ENCODE data around the gene DKK3.

Gene DKK3

GRCh38 chr11:12029738-12030363 is 21.4 kb upstream of the DKK3 start:
- DNase-seq, result no peak

- no peak for DNase-seq
Observed at GRCh38 chr11:12029119-12029518, 20.7 kb upstream of the DKK3 start.

GRCh38 chr11:12028303-12028702 is 19.9 kb upstream of the DKK3 start:
- DNase-seq, result no peak

DNA sequence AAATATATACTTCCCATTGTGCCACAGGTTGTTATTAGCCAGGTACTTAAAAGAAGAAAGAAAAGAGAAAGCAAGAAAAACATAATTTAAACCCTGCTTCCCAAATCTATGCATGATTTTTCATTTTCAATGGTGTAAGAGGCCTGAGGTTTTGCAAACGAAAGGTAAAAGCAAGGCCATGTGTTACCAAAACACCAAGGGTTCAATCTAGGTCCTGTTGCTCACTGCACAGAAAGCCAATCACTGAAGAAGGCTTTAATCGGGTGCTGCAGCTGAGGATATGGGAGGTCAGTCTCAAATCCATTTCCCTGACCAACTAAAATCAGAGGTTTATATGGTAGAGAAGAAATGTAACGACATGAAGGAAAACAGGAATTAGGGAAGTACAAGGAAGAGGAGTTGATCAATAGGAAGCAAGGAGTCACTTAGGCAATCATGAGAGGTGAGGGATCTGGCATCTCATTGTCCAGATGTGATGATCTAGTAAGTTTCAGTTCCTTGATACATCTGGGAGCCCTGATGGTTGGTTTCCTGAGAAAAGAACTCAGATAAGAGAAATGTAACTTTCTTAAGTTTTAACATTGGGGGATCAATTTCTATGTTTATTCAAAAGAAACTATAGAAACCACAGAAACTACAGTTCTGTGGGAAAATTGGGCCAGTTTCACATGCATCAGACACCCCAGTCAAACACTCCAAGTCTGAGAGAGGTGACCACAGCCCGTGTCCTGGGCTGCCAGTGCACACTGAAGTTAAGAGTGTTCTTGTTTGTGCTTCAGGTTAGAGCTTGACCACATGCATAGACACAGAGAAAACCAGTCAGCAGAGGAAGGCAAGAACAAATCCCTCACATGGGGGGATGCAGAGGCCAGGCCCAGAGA is 18.1 kb upstream of the DKK3 start:
- DNase-seq, result no peak

DNA sequence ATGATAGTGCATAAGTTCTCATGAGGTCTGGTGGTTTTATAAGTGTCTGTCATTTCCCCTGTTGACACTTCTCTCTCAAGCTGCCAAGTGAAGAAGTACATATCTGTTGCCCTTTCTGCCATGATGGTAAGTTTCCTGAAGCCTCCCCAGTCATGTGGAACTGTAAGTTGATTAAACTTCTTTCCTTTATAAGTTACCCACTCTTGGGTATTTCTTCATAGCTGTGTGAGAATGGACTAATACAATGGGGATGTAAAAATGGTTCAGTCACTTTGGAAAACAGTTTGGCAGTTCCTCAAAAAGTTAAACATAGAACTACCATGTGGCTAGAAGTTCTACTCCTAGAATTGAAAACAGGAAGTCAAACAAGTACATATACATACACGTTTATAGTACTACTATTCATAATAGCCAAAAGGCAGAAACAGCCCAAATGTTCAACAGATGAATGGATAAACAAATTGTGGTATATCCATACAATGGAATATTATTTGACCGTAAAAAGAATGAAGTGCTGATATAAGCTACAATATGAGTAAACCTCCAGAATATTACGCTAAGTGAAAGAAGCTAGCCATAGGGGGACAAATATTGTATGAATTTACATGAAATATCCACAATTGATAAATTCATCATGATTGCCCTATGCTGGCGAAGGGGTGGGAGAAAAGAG is 16.0 kb upstream of the DKK3 start:
- DNase-seq, result no peak

DNA sequence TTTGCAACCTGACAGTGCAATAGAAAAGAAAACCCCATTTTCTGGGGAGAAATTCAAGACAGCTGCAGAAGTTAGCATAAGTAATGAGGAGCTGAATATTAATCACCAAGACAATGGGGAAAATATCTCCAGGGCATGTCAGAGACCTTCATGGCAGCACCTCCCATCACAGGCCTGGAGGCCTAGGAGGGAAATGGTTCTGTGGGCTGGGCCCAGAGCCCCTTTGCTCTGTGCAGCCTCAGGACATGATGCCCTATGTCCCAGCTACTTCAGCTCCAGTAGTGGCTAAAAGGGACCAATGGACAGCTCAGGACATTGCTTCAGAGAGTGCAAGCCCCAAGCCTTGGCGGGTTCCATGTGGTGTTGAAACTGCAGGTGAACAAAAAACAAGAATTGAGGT is 14.6 kb upstream of the DKK3 start:
- DNase-seq, result no peak

DNA sequence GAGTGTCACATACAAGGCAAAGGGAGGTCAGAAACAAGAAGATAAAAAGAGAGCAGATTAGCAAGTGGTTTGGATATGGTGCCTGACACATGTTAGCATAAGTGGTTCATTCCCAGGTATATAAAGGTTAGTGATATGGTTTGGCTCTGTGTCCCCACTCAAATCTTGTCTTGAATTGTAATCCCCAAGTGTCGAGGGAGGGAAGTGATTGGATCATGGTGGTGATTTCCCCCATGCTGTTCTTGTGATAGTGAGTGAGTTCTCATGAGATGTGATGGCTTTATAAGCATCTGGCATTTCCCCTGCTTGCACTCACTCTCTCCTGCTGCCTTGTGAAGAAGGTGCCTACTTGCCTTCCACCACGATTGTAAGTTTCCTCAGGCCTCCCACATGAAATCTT is 12.1 kb upstream of the DKK3 start:
- DNase-seq, result no peak

DNA sequence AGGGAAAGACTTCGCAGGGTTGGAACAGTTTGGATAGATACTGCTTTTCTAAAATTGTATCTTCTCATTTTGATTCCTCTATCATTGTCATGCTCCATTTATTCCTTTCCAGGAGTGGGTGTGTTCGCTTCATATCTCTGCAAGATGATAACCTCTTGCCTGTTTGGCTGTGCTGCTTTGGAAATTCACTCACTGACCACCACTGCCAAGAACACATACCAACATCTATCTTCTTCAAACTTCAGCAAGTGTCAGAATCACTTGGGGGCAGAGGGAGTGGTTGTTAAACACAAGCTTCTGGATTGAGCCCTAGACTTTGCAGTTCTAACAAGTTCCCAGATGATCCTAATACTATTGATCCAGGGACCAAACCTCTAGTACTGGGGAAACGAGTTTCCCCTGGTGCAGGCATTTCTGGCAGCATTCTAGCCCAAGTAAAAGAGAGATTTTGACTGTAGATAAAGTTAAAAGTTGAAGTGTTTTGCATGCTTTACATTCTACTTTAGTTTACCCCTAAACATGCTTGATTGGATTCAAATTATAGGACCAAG is 11.5 kb upstream of the DKK3 start:
- DNase-seq, result no peak

- no peak for DNase-seq
Observed at GRCh38 chr11:12019337-12019736, 10.9 kb upstream of the DKK3 start.

- DNase-seq, result no peak
Observed at GRCh38 chr11:12017865-12018453, 9.5 kb upstream of the DKK3 start.

DNA sequence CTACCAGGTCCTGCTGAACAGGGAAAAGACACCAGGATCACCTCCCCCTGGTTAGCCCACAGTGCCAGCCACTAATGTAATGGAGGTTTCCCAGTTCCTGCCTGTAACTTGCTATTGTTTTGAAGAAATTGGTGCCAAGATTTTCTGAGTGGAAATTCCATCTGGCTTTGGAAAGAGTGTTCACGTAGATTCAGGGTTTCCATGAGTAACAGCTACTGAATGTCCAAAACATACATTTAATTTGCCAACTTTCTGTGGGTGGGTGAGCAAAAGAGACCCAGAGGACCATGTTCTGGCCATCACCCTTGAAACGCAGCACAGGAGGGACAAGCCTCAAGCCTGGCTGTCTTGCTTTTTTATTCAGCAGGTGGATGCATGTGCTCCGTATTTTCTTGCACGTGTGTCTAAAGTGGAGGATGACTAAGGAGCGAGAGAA is 8.8 kb upstream of the DKK3 start:
- no peak for DNase-seq

GRCh38 chr11:12016246-12016645 is 7.8 kb upstream of the DKK3 start:
- no peak for DNase-seq

DNA sequence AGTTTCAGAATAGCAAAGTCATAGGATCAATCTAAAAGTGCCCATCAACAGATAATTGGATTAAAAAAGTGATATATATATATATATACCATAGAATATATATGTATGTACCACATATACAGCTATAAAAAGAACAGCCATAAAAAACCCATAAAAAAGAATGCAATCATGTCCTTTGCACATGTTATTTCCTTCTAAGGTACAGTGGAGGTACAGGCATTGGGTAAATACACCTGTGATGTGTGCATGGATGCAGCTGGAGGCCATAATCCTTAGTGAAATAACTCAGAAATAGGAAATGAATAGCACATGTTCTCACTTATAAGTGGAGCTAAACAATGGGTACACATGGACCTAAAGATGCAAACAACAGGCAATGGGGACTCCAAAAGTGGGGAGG is 7.1 kb upstream of the DKK3 start:
- DNase-seq, result no peak

GRCh38 chr11:12013781-12014180 is 5.4 kb upstream of the DKK3 start:
- DNase-seq, result no peak

GRCh38 chr11:12009617-12010321 is 1.3 kb upstream of the DKK3 start:
- DNase-seq, result no peak

DNA sequence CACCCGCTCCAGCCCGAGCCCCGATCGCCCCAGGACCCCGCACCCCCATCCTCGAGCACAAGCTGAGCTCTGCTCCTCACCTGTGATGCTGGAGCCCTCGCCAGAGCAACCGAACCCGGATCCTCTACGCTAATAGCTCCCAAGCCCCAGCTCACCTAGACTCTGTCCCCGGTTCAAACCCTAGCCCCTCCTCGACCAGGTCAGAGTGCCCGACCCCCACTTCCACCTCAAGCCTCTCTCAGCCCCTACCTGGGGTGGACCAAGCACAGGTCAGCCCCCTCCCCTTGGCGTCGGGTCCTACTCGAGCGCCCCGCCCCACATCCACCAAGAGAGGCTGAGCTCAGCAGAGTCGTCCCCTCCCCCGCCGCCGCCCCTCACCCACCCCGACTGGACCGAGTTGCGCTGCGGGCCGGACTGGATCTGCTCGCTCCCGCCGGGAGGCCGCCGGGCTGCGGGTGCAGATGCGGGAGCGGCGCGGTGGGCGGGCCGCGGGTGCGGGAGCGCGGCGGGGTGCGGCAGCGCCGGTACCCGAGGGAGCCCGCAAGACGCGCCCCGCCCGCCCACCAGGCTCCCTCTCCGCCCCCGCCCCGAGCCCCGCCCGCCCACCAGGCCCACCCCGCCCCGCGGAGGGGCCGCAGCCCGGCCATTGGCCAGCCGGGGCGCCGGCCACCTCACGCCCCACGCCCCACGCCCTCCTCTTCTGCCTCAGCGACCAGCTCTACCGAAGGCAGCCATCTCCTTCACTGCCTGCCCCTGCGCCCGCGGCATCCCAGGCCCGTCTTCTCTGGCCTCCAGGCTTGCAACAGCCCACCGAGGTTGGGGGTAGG is 577 bp upstream of the DKK3 start:
- DNase-seq, result no peak

GRCh38 chr11:12007230-12007593 is 1.2 kb downstream of the DKK3 start:
- no peak for DNase-seq

- no peak for DNase-seq
Observed at GRCh38 chr11:12006552-12007229, 1.7 kb downstream of the DKK3 start.

DNA sequence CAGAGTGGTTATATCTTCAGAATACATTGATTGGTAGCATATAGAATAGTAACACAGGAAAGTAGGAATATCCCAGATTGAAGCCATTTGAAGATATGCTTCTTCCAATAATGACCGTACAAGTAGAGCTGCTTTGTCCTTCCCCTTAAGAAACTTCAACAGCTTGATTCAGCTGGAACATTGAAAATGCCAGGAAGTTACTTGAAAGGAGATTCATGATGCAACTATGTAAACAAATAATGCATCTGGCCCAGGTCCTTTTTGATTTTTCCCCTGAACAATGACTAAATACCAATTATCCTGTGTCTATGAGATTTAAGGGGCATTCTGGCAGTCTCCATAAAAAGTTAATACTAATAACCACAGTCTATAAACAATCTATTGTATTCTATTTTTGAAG is 3.0 kb downstream of the DKK3 start:
- DNase-seq, result no peak

- DNase-seq, result no peak
Observed at GRCh38 chr11:12005061-12005460, 3.4 kb downstream of the DKK3 start.

DNA sequence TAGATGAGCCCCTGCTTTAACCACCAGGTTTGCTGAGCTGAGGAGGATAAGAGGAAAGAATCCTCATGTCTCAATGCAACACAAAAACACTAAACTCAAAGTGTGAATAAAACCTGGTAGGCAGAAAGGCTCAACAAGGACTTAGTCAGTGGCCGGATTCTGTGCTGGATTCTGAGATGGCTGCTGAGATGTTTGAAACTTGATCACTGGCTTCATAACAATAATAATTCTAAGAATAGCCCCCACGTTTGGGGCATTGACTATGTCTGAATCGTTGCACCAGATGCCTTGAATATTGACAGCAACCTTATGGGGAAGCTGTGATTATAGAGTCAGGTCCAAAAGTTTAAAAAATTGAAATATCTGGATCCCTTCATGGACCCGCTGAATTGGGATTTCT is 4.6 kb downstream of the DKK3 start:
- no peak for DNase-seq
